ENCODE data around the gene TXNL4B.

- TF ChIP-seq POLR2A (IDR thresholded peaks at IDR 0.05): no peak
- TF ChIP-seq CTCF (IDR thresholded peaks at IDR 0.05): no peak
Measured at GRCh38 chr16:72043058-72043457, 50.4 kb downstream of the TXNL4B start.
